Glutamatergic neuron (in vitro differentiated cells): ENCODE data around the gene PIGBOS1. TPM values are rescaled to one million over a fixed set of nuclear protein-coding genes. Genes with fewer than 3 reads are reported as not detected.
"Not testable (repeated sequence)": the region's sequence is repeated elsewhere in the genome, so short reads cannot be mapped to it uniquely, and the experiment has no call there.

ENCODE experiments used
- DNase-seq: peaks from one replicate; pipeline ENCODE4 v3.0.0; 2022
- H3K27ac Mint-ChIP-seq: one replicate; pipeline ENCODE4 v1.8.0; 2020; ENCODE audit warnings: mild to moderate bottlenecking, mixed read lengths, inconsistent platforms; ENCODE audit not compliant: unreplicated experiment
- H3K27me3 Mint-ChIP-seq: one replicate; pipeline ENCODE4 v1.8.0; 2020; ENCODE audit warnings: mild to moderate bottlenecking, moderate library complexity, mixed read lengths, inconsistent platforms; ENCODE audit not compliant: unreplicated experiment
- H3K36me3 Mint-ChIP-seq: one replicate; pipeline ENCODE4 v1.8.0; 2020; ENCODE audit warnings: mild to moderate bottlenecking, mixed read lengths, inconsistent platforms; ENCODE audit not compliant: unreplicated experiment
- H3K4me1 Mint-ChIP-seq: one replicate; pipeline ENCODE4 v1.8.0; 2020; ENCODE audit warnings: mild to moderate bottlenecking, low read depth, mixed read lengths, inconsistent platforms; ENCODE audit not compliant: unreplicated experiment
- H3K4me3 Mint-ChIP-seq: one replicate; pipeline ENCODE4 v1.8.0; 2020; ENCODE audit warnings: mild to moderate bottlenecking, mixed read lengths, inconsistent platforms; ENCODE audit not compliant: unreplicated experiment
- H3K9me3 Mint-ChIP-seq: one replicate; pipeline ENCODE4 v1.8.0; 2020; ENCODE audit warnings: mild to moderate bottlenecking, moderate library complexity, mixed read lengths, inconsistent platforms; ENCODE audit not compliant: unreplicated experiment
- total RNA-seq: library from RNA; stranded (reverse); fragmentation: NEBNext Ultra II Directional; extraction: Animal tissue kit (Norgen Biotek cat#: 25700); gene quantifications from one replicate; pipeline ENCODE4 v1.2.1, GENCODE V29; 2021; ENCODE audit not compliant: unreplicated experiment
- TF ChIP-seq, protein P1 (sequence below): fragments of 200-600 bp; sonication (generic); IDR thresholded peaks from one replicate; pipeline ENCODE4 v1.5.0; 2021; ENCODE audit not compliant: partially characterized antibody, unreplicated experiment

Gene PIGBOS1
- total RNA-seq, 1 donor from 2014 or later = 14.4 TPM

DNA sequence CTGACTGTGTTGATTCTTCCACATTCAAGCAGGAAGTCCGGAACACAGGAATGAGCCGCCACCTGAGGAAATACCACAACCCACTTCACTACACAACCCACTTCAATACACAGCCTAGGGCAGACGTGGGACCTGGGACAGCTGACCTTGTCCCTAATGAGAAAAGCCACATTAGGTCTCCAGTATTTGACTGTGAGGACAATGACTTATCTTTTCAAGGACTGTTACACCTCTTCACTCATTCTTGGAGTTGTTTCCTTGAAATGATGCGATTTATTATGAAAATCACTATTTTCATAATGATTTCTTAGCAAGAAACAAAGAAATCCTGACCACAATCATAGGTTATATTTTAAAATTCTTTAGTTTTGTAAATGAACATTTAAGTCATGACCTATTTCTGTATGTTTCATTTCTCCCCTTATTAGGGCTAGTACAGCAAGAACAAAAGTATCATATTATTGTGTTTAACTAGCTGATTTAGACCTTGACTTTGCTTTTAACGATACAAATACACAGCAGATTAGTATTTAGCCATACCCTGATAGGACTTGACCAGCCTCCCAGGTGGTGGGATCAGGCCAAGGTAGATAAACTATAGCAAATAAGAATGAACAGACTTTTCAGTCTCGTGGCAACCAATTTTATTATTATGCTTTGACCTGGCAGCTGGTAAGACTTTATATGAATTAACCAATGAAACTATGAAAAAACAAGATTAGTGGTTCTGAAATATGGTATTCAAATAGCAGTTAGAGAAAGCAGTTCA is 35.4 kb downstream of the PIGBOS1 start:
- H3K27me3 Mint-ChIP-seq = peaks cover 4% of the 10 kb centered on the region
- TF ChIP-seq, protein P1, sequence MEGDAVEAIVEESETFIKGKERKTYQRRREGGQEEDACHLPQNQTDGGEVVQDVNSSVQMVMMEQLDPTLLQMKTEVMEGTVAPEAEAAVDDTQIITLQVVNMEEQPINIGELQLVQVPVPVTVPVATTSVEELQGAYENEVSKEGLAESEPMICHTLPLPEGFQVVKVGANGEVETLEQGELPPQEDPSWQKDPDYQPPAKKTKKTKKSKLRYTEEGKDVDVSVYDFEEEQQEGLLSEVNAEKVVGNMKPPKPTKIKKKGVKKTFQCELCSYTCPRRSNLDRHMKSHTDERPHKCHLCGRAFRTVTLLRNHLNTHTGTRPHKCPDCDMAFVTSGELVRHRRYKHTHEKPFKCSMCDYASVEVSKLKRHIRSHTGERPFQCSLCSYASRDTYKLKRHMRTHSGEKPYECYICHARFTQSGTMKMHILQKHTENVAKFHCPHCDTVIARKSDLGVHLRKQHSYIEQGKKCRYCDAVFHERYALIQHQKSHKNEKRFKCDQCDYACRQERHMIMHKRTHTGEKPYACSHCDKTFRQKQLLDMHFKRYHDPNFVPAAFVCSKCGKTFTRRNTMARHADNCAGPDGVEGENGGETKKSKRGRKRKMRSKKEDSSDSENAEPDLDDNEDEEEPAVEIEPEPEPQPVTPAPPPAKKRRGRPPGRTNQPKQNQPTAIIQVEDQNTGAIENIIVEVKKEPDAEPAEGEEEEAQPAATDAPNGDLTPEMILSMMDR = no peak
- peaks cover under 1% of the 10 kb centered on the region for H3K4me1 Mint-ChIP-seq
- H3K9me3 Mint-ChIP-seq = peaks cover 2% of the 10 kb centered on the region
- no peak overlapping the region for H3K4me3 Mint-ChIP-seq
- no peak overlapping the region for H3K27ac Mint-ChIP-seq
- H3K36me3 Mint-ChIP-seq = no peaks in the 10 kb centered on the region
- DNase-seq = no peak

- H3K27ac Mint-ChIP-seq = no peak overlapping the region
These were observed 36.6 kb downstream of the PIGBOS1 start for GRCh38 chr15:55282284-55282833.

DNA sequence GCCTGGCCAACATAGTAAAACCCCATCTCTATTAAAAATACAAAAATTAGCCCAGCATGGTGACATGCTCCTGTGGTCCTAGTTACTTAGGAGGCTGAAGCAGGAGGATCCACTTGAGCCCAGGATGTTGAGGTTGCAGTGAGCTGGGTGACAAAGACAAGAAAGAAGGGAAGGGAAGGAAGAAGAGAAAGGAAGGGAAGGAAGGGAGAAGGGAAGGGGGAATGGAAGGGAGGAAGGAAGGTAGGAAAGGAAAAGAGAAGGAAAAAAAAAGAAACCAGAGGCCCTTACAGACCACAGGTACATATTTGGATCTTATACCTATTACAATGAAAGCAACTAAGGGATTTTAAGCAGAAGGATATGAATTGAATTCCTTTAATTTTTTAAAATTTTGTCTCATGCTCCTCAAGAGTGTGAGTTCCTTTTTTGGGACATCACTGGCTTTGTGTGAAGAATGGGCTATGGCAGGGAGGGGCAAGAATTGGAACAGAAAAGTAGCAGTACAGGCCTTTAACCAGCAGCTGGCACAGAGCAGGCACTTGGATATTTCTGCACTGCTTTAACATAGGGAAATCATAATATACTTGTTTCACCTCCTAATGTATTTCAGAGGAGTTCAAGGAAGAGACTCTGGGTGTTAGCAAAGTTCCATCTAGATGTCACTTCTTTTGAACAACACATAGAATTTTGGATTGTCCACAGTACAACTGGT is 37.2 kb downstream of the PIGBOS1 start:
- Mint-ChIP-seq H3K9me3 (peaks cover 2% of the 10 kb centered on the region), H3K4me1 (no peaks in the 10 kb centered on the region), H3K36me3 (no peaks in the 10 kb centered on the region), H3K27ac (no peak overlapping the region), H3K4me3 (no peak overlapping the region), H3K27me3 (peaks cover 4% of the 10 kb centered on the region)
- DNase-seq = no peak
- TF ChIP-seq, protein P1 = no peak

More at GRCh38 chr15:55282284-55282833, 36.6 kb downstream of the PIGBOS1 start:
- TF ChIP-seq, protein P1 = no peak
- peaks cover 2% of the 10 kb centered on the region for H3K9me3 Mint-ChIP-seq
- H3K36me3 Mint-ChIP-seq = no peaks in the 10 kb centered on the region
- H3K4me1 Mint-ChIP-seq = no peaks in the 10 kb centered on the region
- H3K27me3 Mint-ChIP-seq = peaks cover 4% of the 10 kb centered on the region
- no peak for DNase-seq
- no peak overlapping the region for H3K4me3 Mint-ChIP-seq

DNA sequence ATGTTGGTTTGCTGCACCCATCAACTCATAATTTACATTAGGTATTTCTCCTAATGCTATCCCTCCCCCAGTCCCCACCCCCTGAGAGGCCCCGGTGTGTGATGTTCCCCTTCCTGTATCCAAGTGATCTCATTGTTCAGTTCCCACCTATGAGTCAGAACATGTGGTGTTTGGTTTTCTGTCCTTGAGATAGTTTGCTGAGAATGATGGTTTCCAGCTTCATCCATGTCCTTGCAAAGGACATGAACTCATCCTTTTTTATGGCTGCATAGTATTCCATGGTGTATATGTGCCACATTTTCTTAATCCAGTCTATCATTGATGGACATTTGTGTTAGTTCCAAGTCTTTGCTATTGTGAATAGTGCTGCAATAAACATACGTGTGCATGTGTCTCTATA is 38.3 kb downstream of the PIGBOS1 start:
- not testable (repeated sequence) for DNase-seq, H3K9me3 Mint-ChIP-seq, H3K27me3 Mint-ChIP-seq, H3K27ac Mint-ChIP-seq, H3K4me1 Mint-ChIP-seq, H3K36me3 Mint-ChIP-seq, H3K4me3 Mint-ChIP-seq

DNA sequence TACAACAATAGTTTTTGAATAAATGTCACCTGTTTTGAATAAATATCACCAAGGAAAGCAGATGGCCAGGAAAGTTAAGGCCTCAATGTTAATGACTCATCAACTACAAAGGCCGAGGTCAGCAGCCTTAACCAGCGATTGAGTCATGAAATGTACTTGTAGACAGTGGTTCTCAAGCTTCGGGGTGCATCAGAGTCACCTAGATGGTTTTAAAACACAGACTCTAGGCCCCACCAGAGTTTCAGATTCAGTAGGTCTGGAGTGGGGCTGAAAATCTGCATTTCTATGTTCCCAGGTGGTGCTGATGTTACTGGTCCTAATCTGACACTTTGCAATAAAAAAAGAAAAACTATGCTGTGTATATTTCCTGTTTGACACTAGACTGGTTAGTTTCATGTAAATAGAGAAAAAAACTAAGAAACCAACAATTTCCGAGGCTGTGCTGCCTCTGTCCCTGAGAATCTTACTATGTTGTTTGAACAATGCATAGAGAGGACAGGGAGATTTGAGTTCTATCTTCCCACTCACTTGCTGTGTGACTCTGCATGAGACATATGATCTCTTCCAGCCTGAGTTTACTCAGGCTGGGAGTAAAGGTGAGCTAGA is 39.1 kb downstream of the PIGBOS1 start:
- TF ChIP-seq, protein P1 = no peak
- Mint-ChIP-seq H3K27me3 (peaks cover 5% of the 10 kb centered on the region), H3K36me3 (no peaks in the 10 kb centered on the region), H3K9me3 (peaks cover 2% of the 10 kb centered on the region), H3K4me1 (no peaks in the 10 kb centered on the region), H3K27ac (no peak overlapping the region), H3K4me3 (no peak overlapping the region)
- DNase-seq = no peak
